Body of pancreas (tissue), 4 donors: ENCODE results near the gene SLC6A20. TPM values are rescaled to one million over a fixed set of nuclear protein-coding genes. Genes with fewer than 3 reads are reported as not detected.

Experiments used
- ATAC-seq: fragments of 150-250 bp; one replicate; pipeline ENCODE4 v1.9.1; 2016
- DNase-seq, 4 donors: peaks; one replicate each; pipeline ENCODE4 v3.0.0-alpha.2; 2019
- H3K27ac ChIP-seq, 4 donors: fragments of 200-600 bp; sonication (generic); 1 replicate in 3 of 4; 2 replicates in 1 of 4; pipeline versions ENCODE4 v1.5.1 to v1.6.1; 2016 to 2019; ENCODE audit warnings: mild to moderate bottlenecking in 1 of 4, mixed read lengths in 1 of 4, moderate library complexity in 1 of 4
- H3K27me3 ChIP-seq, 2 donors: fragments of 200-600 bp; sonication (generic); one replicate each; pipeline ENCODE4 v1.6.0; 2016; ENCODE audit warnings: mild to moderate bottlenecking in 1 of 2
- H3K36me3 ChIP-seq, 2 donors: fragments of 200-600 bp; sonication (generic); replicated peaks in 1 of 2; 2 replicates each; pipeline ENCODE4 v1.5.1; 2016; ENCODE audit warnings: low read depth in 2 of 2; ENCODE audit not compliant: insufficient read depth in 1 of 2
- H3K4me1 ChIP-seq: fragments of 200-600 bp; sonication (generic); one replicate; pipeline ENCODE4 v1.6.0; 2016
- H3K4me3 ChIP-seq, 2 donors: fragments of 200-600 bp; sonication (generic); 1 replicate in 1 of 2; 2 replicates in 1 of 2; pipeline ENCODE4 v1.5.1; 2016 to 2019
- H3K9me3 ChIP-seq, 3 donors: fragments of 200-600 bp; sonication (generic); 1 replicate in 2 of 3; 2 replicates in 1 of 3; pipeline ENCODE4 v1.5.1; 2016
- POLR2A ChIP-seq, 3 donors: fragments of 450-650 bp; IDR thresholded peaks; one replicate each; pipeline ENCODE4 v1.6.1; 2016; ENCODE audit warnings: antibody characterized with exemption in 3 of 3, mild to moderate bottlenecking in 2 of 3
- WGBS, 2 donors: methylation state at CpG; one replicate each; pipeline ENCODE4 v1.1.5; 2017; 5-methylcytosine and 5-hydroxymethylcytosine counted together
- intact Hi-C: fragments of 100-400 bp; cut with DNase I; formaldehyde crosslinking; loops from one replicate; pipeline ENCODE4 v1.15.1; 2023
- total RNA-seq, 2 donors: library from RNA; depleted of rRNA; stranded (reverse); fragments of >200 nt; gene quantifications; one replicate each; pipeline ENCODE4 v1.1.0, GENCODE V29; 2016
- TF ChIP-seq, protein P1 (sequence below), 7 experiments: fragments of 450-650 bp in 4 of 7; fragments of 200-600 bp in 3 of 7; sonication (generic) in 3 of 7; IDR thresholded peaks; one replicate each; pipeline ENCODE4 v1.5.1; 2016 to 2019; ENCODE audit warnings: antibody characterized with exemption in 7 of 7

SLC6A20 gene
- total RNA-seq, 2 donors from 2014 or later: 4.7 to 5.3 TPM

DNA sequence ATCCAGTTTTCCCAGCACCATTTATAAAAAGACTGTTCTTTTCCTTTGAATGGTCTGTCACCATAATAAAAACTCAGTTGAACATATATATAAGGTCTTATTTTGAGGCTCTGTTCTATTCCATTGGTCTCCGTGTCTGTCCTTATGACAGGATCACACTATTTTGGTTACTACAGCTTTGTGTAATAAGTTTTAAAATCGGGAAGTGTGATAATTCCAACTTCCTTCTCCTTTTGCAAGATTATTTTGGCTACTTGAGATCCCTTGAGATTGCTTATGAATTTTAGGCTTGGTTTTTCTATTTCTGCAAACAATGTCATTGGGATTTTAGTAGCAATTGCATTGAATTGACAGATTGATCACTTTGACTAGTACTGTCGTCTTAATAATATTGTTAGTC is 71.4 kb downstream of the SLC6A20 start:
- DNase-seq (no peak), ATAC-seq (no peak)
- no peak for TF ChIP-seq POLR2A (IDR thresholded peaks at IDR 0.05)
- TF ChIP-seq, protein P1, sequence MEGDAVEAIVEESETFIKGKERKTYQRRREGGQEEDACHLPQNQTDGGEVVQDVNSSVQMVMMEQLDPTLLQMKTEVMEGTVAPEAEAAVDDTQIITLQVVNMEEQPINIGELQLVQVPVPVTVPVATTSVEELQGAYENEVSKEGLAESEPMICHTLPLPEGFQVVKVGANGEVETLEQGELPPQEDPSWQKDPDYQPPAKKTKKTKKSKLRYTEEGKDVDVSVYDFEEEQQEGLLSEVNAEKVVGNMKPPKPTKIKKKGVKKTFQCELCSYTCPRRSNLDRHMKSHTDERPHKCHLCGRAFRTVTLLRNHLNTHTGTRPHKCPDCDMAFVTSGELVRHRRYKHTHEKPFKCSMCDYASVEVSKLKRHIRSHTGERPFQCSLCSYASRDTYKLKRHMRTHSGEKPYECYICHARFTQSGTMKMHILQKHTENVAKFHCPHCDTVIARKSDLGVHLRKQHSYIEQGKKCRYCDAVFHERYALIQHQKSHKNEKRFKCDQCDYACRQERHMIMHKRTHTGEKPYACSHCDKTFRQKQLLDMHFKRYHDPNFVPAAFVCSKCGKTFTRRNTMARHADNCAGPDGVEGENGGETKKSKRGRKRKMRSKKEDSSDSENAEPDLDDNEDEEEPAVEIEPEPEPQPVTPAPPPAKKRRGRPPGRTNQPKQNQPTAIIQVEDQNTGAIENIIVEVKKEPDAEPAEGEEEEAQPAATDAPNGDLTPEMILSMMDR (IDR thresholded peaks at IDR 0.05): no peak
- intact Hi-C loops: no loop called here
- Histone ChIP-seq H3K4me3 (no peak overlapping the region), H3K27ac (no peak overlapping the region), H3K9me3 (no peaks in the 10 kb centered on the region), H3K27me3 (no peaks in the 10 kb centered on the region), H3K36me3 (peaks cover 9 to 11% of the 10 kb centered on the region in 2 donors), H3K4me1 (peaks cover 5% of the 10 kb centered on the region)
- 80 to 88% methylated on average over 3 of the region's 3 CpGs for WGBS, 2 donors

DNA sequence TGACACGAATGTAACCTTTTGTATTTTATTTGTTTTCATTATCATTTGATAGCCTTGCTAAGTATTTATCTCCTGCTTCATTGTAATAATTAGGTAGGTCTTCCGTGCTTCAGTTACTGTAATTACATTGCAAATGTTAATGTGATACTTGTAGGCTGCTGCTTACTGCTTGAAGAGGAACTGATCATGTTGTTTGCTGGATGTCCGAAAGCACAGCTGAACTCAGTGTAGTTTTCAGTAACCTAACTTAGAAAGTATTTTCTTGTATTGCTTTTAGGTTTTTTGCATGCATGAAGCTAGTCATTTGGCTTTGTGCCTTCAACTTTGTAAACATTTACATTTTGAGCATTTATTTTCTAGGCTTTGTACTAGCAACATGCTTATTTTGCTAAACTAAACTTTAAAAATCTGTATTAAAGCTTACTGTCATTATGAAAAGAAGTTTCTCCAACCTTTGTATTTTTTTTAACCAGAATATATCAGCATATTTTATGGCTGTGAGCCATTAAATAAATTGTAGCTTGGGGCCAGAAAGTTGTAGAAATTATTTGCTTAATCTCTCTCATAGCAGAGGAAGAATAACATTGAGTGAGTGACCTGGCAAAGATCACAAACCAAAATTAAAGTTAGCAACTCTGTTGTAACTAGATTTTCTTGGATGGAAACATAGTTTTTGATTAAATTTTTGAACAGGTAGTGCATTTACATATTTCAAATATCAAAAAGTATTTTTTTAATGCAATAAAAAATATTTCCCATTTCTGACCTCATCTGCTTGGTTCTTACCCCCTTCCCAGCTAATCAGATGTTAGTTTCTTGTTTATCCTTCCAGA is 76.5 kb downstream of the SLC6A20 start:
- peaks cover 10 to 11% of the 10 kb centered on the region in 2 donors for H3K36me3 ChIP-seq
- DNase-seq: no peak
- ATAC-seq: no peak

DNA sequence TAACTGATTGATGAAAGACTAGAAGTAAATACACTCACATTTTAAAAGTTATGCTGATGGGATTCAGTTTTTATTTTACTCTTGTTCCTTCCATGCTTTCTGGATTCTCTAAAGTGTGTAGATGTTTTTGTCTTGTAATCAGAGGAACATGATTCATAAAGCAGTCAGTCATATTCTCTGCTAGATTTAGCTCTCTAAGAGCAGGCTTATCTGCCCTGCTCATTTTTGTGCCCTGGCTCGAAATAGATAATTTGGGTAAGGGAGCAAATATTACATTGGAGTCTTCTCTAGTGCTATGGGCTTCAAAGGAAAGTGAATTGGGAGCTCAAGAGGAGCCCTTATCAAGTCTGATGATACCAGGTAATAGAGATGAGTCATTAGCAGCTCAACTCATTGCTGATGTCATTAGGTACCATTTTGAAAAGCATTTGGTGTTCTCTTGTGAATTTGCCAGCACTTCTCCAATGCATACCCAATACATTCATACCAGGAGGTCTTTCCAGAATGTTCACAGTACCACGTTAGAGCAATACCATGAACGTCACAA is 79.5 kb downstream of the SLC6A20 start:
- TF ChIP-seq, protein P1 (IDR thresholded peaks at IDR 0.05): no peak
- no peak for TF ChIP-seq POLR2A (IDR thresholded peaks at IDR 0.05)
- ATAC-seq: no peak
- 94 to 97% methylated on average over 3 of the region's 3 CpGs for WGBS, 2 donors
- no peak overlapping the region for H3K4me3 ChIP-seq
- no peaks in the 10 kb centered on the region for H3K27me3 ChIP-seq
- peaks cover 9% of the 10 kb centered on the region for H3K4me1 ChIP-seq
- no peak overlapping the region for H3K27ac ChIP-seq
- no peaks in the 10 kb centered on the region for H3K9me3 ChIP-seq
- intact Hi-C loops: no loop called here
- DNase-seq: no peak
- peaks cover 0 to 5% of the 10 kb centered on the region in 2 donors for H3K36me3 ChIP-seq

More for the DNA sequence above, 76.5 kb downstream of the SLC6A20 start:
- no peaks in the 10 kb centered on the region for H3K9me3 ChIP-seq
- TF ChIP-seq, protein P1 (IDR thresholded peaks at IDR 0.05): no peak
- no peak for TF ChIP-seq POLR2A (IDR thresholded peaks at IDR 0.05)
- 27 to 35% methylated on average over 3 of the region's 3 CpGs for WGBS, 2 donors
- H3K4me1 ChIP-seq: peaks cover 9% of the 10 kb centered on the region
- H3K4me3 ChIP-seq: no peak overlapping the region
- intact Hi-C loops: no loop called here
- H3K27me3 ChIP-seq: no peaks in the 10 kb centered on the region
- no peak overlapping the region for H3K27ac ChIP-seq

DNA sequence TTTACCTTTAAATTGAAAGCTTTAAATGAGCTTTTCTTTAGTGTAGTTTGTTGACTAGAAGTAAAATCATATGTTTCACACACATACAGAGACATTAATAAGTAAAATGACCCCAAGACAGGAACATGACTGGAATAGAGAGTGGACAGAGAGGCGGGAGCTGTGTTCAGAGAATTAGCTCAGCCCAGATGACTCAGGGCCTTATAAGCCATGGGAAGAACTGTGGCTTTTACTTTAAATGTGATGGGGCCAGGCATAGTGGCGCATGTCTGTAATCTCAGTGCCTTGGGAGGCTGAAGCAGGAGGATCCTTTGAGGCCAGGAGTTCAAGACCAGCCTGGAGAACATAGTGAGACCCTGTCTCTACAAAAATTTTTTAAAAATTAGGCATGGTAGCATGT is 80.4 kb downstream of the SLC6A20 start:
- intact Hi-C loops: no loop called here
- no peak overlapping the region for H3K27ac ChIP-seq
- no peak for TF ChIP-seq POLR2A (IDR thresholded peaks at IDR 0.05)
- TF ChIP-seq, protein P1 (IDR thresholded peaks at IDR 0.05): no peak
- ATAC-seq (no peak), DNase-seq (no peak)
- peaks cover 0 to 9% of the 10 kb centered on the region in 2 donors for H3K36me3 ChIP-seq
- H3K4me1 ChIP-seq: peaks cover 9% of the 10 kb centered on the region
- no peaks in the 10 kb centered on the region for H3K9me3 ChIP-seq
- no peak overlapping the region for H3K4me3 ChIP-seq
- H3K27me3 ChIP-seq: no peaks in the 10 kb centered on the region
- WGBS, 2 donors: 98% methylated on average over 2 of the region's 2 CpGs
